ENCODE data around the gene NTHL1.
"Not testable (repeated sequence)": the region's sequence is repeated elsewhere in the genome, so short reads cannot be mapped to it uniquely, and the experiment has no call there.

NTHL1 gene

GRCh38 chr16:2015117-2015946 is 32.3 kb downstream of the NTHL1 start:
- no peak overlapping the region for H3K4me3 ChIP-seq (ENCODE audit: low read depth, low read length)
- no peak for DNase-seq (ENCODE audit: low read depth)
- TF ChIP-seq CTCF (IDR thresholded peaks at IDR 0.05; ENCODE audit: insufficient read depth, low read depth, low read length, missing control alignments): no peak

DNA sequence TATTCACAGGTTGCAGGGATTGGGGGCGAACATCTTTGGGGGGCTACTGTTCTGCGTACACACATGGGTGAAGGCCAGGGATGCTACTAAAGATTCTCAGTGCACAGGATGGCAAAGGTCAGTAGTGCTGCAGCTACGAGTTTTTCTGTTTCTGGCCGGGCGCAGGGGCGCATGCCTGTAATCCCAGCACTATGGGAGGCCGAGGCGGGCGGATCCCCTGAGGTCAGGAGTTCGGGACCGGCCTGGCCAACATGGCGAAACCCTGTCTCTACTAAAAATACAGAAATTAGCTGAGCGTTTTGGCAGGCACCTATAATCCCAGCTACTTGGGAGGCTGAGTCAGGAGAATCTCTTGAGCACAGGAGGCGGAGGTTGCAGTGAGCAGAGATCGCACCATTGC is 34.1 kb downstream of the NTHL1 start:
- DNase-seq (ENCODE audit: low read depth): no peak
- no peak for TF ChIP-seq CTCF (IDR thresholded peaks at IDR 0.05; ENCODE audit: insufficient read depth, low read depth, low read length, missing control alignments)
- H3K4me3 ChIP-seq (ENCODE audit: low read depth, low read length): no peak overlapping the region

DNA sequence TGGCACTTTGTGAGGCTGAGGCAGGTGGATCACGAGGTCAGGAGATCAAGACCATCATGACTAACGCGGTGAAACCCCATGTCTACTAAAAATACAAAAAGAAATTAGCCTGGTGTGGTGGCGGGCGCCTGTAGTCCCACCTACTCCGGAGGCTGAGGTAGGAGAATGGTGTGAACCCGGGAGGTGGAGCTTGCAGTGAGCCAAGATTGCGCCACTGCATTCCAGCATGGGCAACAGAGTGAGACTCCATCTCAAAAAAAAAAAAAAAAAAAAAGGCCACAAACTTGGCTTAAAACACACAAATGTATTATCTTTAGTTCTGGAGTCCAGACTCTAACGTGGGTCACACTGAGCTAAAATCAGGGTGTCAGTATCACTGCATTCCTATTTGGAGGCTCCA is 35.9 kb downstream of the NTHL1 start:
- not testable (repeated sequence) for DNase-seq (ENCODE audit: low read depth)

DNA sequence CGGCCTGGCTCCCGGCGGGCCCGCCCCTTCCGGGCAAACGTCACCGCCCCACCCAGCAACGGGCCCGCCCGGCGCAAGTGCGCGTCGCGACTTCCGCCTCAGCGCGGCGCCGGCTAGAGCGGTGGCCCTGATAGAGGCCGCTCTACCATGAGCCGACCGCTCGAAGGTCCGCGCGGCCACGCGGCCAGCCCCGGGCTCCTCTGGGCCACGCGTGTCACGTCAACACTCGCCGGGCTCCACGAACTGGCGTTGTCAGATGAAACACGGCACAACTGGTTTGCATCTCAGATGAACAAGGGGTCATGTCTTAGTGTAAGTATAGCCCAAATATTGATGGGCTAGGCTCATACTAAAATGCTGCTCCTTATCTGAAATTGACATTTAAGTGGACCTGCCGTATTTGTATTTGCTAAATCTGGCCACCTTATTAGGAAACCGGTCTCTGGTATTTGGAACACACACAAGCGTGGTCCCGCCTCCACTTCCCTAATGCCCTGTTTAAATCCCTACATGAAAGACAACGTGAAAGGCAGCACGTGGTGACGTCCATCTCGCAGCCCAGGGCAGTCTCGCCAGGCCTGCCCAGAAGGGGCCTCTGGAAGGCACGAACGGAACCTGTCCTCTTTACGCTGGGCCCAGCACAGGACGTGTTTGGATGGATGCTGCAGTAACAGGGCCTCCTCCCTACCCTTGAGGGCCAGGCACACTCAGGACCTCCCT is 37.7 kb downstream of the NTHL1 start, which contains the start of gene ZNF598:
TSS of gene ZNF598 (minus strand) at position 31 of the 720 bp plus-strand sequence.
- DNase-seq (ENCODE audit: low read depth): peak; percentile 91
- TF ChIP-seq CTCF (IDR thresholded peaks at IDR 0.05; ENCODE audit: insufficient read depth, low read depth, low read length, missing control alignments): no peak
- peak within 1 kb of the TSS; percentile 91 for H3K4me3 ChIP-seq (ENCODE audit: low read depth, low read length)

More for the DNA sequence above, 35.9 kb downstream of the NTHL1 start:
- not testable (repeated sequence) for H3K4me3 ChIP-seq (ENCODE audit: low read depth, low read length)

GRCh38 chr16:2009164-2009711 is 38.4 kb downstream of the NTHL1 start:
- TF ChIP-seq CTCF (IDR thresholded peaks at IDR 0.05; ENCODE audit: insufficient read depth, low read depth, low read length, missing control alignments): no peak
- no peak for DNase-seq (ENCODE audit: low read depth)
- H3K4me3 ChIP-seq (ENCODE audit: low read depth, low read length): peak overlapping the region; percentile 81

- DNase-seq (ENCODE audit: low read depth): peak; percentile 47
- peak overlapping the region; percentile 81 for H3K4me3 ChIP-seq (ENCODE audit: low read depth, low read length)
- TF ChIP-seq CTCF (IDR thresholded peaks at IDR 0.05; ENCODE audit: insufficient read depth, low read depth, low read length, missing control alignments): no peak
Observed at GRCh38 chr16:2008631-2009163, 38.9 kb downstream of the NTHL1 start.

GRCh38 chr16:2008009-2008526 is 39.6 kb downstream of the NTHL1 start:
- DNase-seq (ENCODE audit: low read depth): peak; percentile 56
- no peak for TF ChIP-seq CTCF (IDR thresholded peaks at IDR 0.05; ENCODE audit: insufficient read depth, low read depth, low read length, missing control alignments)
- peak overlapping the region; percentile 81 for H3K4me3 ChIP-seq (ENCODE audit: low read depth, low read length)

All from GM12865 (cell line).